ENCODE measurements around the gene BSCL2. TPM values are rescaled to one million over a fixed set of nuclear protein-coding genes. Genes with fewer than 3 reads are reported as not detected.

Gene BSCL2
- total and polyA plus RNA-seq, 2 of the 13 experiments (the other 11 are each of a cell fraction or from before 2014, with no cell fraction given), result 19.5 to 21.1 TPM

DNA sequence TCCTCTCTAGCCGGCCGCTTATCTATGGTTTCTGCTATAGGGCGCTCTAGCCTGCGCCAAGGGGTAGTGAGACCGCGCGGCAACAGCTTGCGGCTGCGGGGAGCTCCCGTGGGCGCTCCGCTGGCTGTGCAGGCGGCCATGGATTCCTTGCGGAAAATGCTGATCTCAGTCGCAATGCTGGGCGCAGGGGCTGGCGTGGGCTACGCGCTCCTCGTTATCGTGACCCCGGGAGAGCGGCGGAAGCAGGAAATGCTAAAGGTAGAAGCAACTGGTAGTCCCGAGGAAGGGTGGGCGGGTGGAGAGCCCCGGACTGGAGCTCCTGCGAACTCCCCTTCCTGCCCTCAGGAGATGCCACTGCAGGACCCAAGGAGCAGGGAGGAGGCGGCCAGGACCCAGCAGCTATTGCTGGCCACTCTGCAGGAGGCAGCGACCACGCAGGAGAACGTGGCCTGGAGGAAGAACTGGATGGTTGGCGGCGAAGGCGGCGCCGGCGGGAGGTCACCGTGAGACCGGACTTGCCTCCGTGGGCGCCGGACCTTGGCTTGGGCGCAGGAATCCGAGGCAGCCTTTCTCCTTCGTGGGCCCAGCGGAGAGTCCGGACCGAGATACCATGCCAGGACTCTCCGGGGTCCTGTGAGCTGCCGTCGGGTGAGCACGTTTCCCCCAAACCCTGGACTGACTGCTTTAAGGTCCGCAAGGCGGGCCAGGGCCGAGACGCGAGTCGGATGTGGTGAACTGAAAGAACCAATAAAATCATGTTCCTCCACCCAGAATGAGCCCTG is 35.4 kb downstream of the BSCL2 start, which contains the start of the genes LBHD1 and UQCC3 (continued):
- TF ChIP-seq, protein P1, sequence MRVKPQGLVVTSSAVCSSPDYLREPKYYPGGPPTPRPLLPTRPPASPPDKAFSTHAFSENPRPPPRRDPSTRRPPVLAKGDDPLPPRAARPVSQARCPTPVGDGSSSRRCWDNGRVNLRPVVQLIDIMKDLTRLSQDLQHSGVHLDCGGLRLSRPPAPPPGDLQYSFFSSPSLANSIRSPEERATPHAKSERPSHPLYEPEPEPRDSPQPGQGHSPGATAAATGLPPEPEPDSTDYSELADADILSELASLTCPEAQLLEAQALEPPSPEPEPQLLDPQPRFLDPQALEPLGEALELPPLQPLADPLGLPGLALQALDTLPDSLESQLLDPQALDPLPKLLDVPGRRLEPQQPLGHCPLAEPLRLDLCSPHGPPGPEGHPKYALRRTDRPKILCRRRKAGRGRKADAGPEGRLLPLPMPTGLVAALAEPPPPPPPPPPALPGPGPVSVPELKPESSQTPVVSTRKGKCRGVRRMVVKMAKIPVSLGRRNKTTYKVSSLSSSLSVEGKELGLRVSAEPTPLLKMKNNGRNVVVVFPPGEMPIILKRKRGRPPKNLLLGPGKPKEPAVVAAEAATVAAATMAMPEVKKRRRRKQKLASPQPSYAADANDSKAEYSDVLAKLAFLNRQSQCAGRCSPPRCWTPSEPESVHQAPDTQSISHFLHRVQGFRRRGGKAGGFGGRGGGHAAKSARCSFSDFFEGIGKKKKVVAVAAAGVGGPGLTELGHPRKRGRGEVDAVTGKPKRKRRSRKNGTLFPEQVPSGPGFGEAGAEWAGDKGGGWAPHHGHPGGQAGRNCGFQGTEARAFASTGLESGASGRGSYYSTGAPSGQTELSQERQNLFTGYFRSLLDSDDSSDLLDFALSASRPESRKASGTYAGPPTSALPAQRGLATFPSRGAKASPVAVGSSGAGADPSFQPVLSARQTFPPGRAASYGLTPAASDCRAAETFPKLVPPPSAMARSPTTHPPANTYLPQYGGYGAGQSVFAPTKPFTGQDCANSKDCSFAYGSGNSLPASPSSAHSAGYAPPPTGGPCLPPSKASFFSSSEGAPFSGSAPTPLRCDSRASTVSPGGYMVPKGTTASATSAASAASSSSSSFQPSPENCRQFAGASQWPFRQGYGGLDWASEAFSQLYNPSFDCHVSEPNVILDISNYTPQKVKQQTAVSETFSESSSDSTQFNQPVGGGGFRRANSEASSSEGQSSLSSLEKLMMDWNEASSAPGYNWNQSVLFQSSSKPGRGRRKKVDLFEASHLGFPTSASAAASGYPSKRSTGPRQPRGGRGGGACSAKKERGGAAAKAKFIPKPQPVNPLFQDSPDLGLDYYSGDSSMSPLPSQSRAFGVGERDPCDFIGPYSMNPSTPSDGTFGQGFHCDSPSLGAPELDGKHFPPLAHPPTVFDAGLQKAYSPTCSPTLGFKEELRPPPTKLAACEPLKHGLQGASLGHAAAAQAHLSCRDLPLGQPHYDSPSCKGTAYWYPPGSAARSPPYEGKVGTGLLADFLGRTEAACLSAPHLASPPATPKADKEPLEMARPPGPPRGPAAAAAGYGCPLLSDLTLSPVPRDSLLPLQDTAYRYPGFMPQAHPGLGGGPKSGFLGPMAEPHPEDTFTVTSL (CRISPR knock-in tag; IDR thresholded peaks at IDR 0.05; ENCODE audit: borderline replicate concordance), result no peak
- TF ChIP-seq ZFP62 (CRISPR knock-in tag; IDR thresholded peaks at IDR 0.05), result no peak
- TF ChIP-seq TBX2 (CRISPR knock-in tag; IDR thresholded peaks at IDR 0.05; ENCODE audit: borderline replicate concordance), result peak; percentile 47
- no peak for TF ChIP-seq EHMT2 (IDR thresholded peaks at IDR 0.05; ENCODE audit: borderline replicate concordance, low read depth, low read length)
- TF ChIP-seq ZNF121 (CRISPR knock-in tag; IDR thresholded peaks at IDR 0.05), result 0 out of 2 replicates have a peak, but pooled peaks have one; percentile 28
- TF ChIP-seq ZNF557 (CRISPR knock-in tag; IDR thresholded peaks at IDR 0.05), result no peak
- TF ChIP-seq ZNF629 (CRISPR knock-in tag; conservative IDR thresholded peaks at IDR 0.05), result 0 out of 2 replicates have a peak, but pooled peaks have one; percentile 15
- TF ChIP-seq PAWR (CRISPR knock-in tag; IDR thresholded peaks at IDR 0.05; ENCODE audit: borderline replicate concordance), result no peak
- TF ChIP-seq CBX2 (IDR thresholded peaks at IDR 0.05; ENCODE audit: low read depth, low read length), result no peak
- TF ChIP-seq CBX2 (CRISPR knock-in tag; IDR thresholded peaks at IDR 0.05; ENCODE audit: low read depth), result no peak
- no peak for TF ChIP-seq EZH2 (conservative IDR thresholded peaks at IDR 0.05; ENCODE audit: low read depth, low read length)
- TF ChIP-seq ZNF234 (CRISPR knock-in tag; conservative IDR thresholded peaks at IDR 0.05), result no peak
- TF ChIP-seq FOXJ3 (CRISPR knock-in tag; IDR thresholded peaks at IDR 0.05; ENCODE audit: borderline replicate concordance), result no peak
- no peak for TF ChIP-seq HNRNPH1 (optimal IDR thresholded peaks at IDR 0.05; ENCODE audit: low read depth, low read length)
- no peak for TF ChIP-seq ZNF382 (CRISPR knock-in tag; IDR thresholded peaks at IDR 0.05; ENCODE audit: borderline replicate concordance)
- TF ChIP-seq, protein P2, sequence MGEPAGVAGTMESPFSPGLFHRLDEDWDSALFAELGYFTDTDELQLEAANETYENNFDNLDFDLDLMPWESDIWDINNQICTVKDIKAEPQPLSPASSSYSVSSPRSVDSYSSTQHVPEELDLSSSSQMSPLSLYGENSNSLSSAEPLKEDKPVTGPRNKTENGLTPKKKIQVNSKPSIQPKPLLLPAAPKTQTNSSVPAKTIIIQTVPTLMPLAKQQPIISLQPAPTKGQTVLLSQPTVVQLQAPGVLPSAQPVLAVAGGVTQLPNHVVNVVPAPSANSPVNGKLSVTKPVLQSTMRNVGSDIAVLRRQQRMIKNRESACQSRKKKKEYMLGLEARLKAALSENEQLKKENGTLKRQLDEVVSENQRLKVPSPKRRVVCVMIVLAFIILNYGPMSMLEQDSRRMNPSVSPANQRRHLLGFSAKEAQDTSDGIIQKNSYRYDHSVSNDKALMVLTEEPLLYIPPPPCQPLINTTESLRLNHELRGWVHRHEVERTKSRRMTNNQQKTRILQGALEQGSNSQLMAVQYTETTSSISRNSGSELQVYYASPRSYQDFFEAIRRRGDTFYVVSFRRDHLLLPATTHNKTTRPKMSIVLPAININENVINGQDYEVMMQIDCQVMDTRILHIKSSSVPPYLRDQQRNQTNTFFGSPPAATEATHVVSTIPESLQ (CRISPR knock-in tag; conservative IDR thresholded peaks at IDR 0.05), result no peak

All from HepG2 (cell line).